Upper lobe of left lung (tissue), 6 donors: ENCODE results near the gene GRAP. TPM values are rescaled to one million over a fixed set of nuclear protein-coding genes. Genes with fewer than 3 reads are reported as not detected.

Experiments used
- ATAC-seq, 2 donors: fragments of 200-7000 bp; cut with Tn5 transposase; one replicate each; pipeline ENCODE4 v1.9.1; 2022; ENCODE audit warnings: mild to moderate bottlenecking in 2 of 2, moderate library complexity in 2 of 2; ENCODE audit not compliant: low FRiP score in 2 of 2
- DNase-seq, 2 donors: peaks; one replicate each; pipeline ENCODE4 v3.0.0-alpha.2; 2019 to 2020
- H3K27ac ChIP-seq, 4 donors: fragments of 200-600 bp; sonication (generic); one replicate each; pipeline ENCODE4 v1.5.1; 2016 to 2019
- H3K27me3 ChIP-seq, 4 donors: fragments of 200-600 bp; sonication (generic); one replicate each; pipeline ENCODE4 v1.5.1; 2017 to 2019
- H3K36me3 ChIP-seq, 4 donors: fragments of 200-600 bp; sonication (generic); one replicate each; pipeline ENCODE4 v1.5.1; 2016 to 2019
- H3K4me1 ChIP-seq, 4 donors: fragments of 200-600 bp; sonication (generic); one replicate each; pipeline ENCODE4 v1.5.1; 2018 to 2019
- H3K4me3 ChIP-seq, 4 donors: fragments of 200-600 bp; sonication (generic); one replicate each; pipeline ENCODE4 v1.5.1; 2017 to 2019; ENCODE audit warnings: mild to moderate bottlenecking in 2 of 4, moderate library complexity in 1 of 4
- H3K9me3 ChIP-seq, 4 donors: fragments of 200-600 bp; sonication (generic); one replicate each; pipeline ENCODE4 v1.5.1; 2018 to 2019
- CTCF ChIP-seq, 6 experiments: fragments of 450-650 bp in 4 of 6; fragments of 200-600 bp in 2 of 6; sonication (generic) in 2 of 6; IDR thresholded peaks; one replicate each; pipeline ENCODE4 v1.5.1; 2016 to 2019; ENCODE audit warnings: antibody characterized with exemption in 6 of 6
- EP300 ChIP-seq, 4 donors: sonication (generic); formaldehyde crosslinking; IDR thresholded peaks; one replicate each; pipeline ENCODE4 v1.5.1; 2017; ENCODE audit warnings: antibody characterized with exemption in 4 of 4, control low read depth in 2 of 4
- POLR2A ChIP-seq, 4 donors: fragments of 450-650 bp; IDR thresholded peaks; one replicate each; pipeline ENCODE4 v1.5.1; 2016 to 2017; ENCODE audit warnings: antibody characterized with exemption in 4 of 4, mild to moderate bottlenecking in 2 of 4
- POLR2AphosphoS5 ChIP-seq, 2 donors: sonication (generic); formaldehyde crosslinking; IDR thresholded peaks; one replicate each; pipeline ENCODE4 v1.5.1; 2017; ENCODE audit warnings: antibody characterized with exemption in 2 of 2
- WGBS, 2 donors: methylation state at CpG; one replicate each; pipeline ENCODE4 v1.1.5; 2017 to 2018; 5-methylcytosine and 5-hydroxymethylcytosine counted together
- total RNA-seq, 6 donors: library from RNA; depleted of rRNA in 4 of 6; stranded (reverse); fragments of >200 nt in 4 of 6; gene quantifications; one replicate each; pipeline versions ENCODE4 v1.1.0 to v1.2.1, GENCODE V29; 2016 to 2021
- donor health status: DM: no; HTN: no; CAD: no; lungs with moderate emphysema.
- donor health status: DM: no; HTN: yes; CAD: no; lungs with severe emphysema.

Gene GRAP
- total RNA-seq, 6 donors from 2014 or later = 3.1 to 11.3 (median 4.8) TPM

GRCh38 chr17:19013806-19014627, 32.7 kb downstream of the GRAP start:
- Histone ChIP-seq H3K36me3 (no peaks in the 10 kb centered on the region), H3K27me3 (no peaks in the 10 kb centered on the region), H3K4me3 (no peak overlapping the region), H3K9me3 (no peaks in the 10 kb centered on the region), H3K4me1 (peaks cover 0 to 5% (median 0%) of the 10 kb centered on the region in 4 donors), H3K27ac (no peak overlapping the region)
- DNase-seq (no peak), ATAC-seq (no peak)
- TF ChIP-seq POLR2AphosphoS5 (IDR thresholded peaks at IDR 0.05) (no peak), EP300 (IDR thresholded peaks at IDR 0.05) (no peak), CTCF (IDR thresholded peaks at IDR 0.05) (no peak), POLR2A (IDR thresholded peaks at IDR 0.05) (no peak)
- 94 to 95% methylated on average over 8 to 11 of the region's 11 CpGs for WGBS, 2 donors

- TF ChIP-seq POLR2A (IDR thresholded peaks at IDR 0.05) (no peak), POLR2AphosphoS5 (IDR thresholded peaks at IDR 0.05) (no peak), CTCF (IDR thresholded peaks at IDR 0.05) (no peak), EP300 (IDR thresholded peaks at IDR 0.05) (no peak)
- no peak for DNase-seq
- no peak for ATAC-seq
- Histone ChIP-seq H3K27ac (no peak overlapping the region), H3K27me3 (no peaks in the 10 kb centered on the region), H3K36me3 (no peaks in the 10 kb centered on the region), H3K4me3 (no peak overlapping the region), H3K4me1 (peaks cover 0 to 5% (median 0%) of the 10 kb centered on the region in 4 donors), H3K9me3 (no peaks in the 10 kb centered on the region)
- WGBS, 2 donors = 96% methylated on average over 5 to 12 of the region's 12 CpGs
Observed at GRCh38 chr17:19013226-19013625, 33.5 kb downstream of the GRAP start.

- no peaks in the 10 kb centered on the region for H3K9me3 ChIP-seq
- 87 to 95% methylated on average over 21 to 22 of the region's 22 CpGs for WGBS, 2 donors
- ATAC-seq (no peak), DNase-seq (no peak)
- no peak overlapping the region for H3K27ac ChIP-seq
- H3K36me3 ChIP-seq = no peaks in the 10 kb centered on the region
- TF ChIP-seq CTCF (IDR thresholded peaks at IDR 0.05) (no peak), EP300 (IDR thresholded peaks at IDR 0.05) (no peak), POLR2A (IDR thresholded peaks at IDR 0.05) (no peak), POLR2AphosphoS5 (IDR thresholded peaks at IDR 0.05) (no peak)
- no peak overlapping the region for H3K4me3 ChIP-seq
- peaks cover 0 to 5% (median 0%) of the 10 kb centered on the region in 4 donors for H3K4me1 ChIP-seq
- no peaks in the 10 kb centered on the region for H3K27me3 ChIP-seq
Observed at GRCh38 chr17:19012171-19013080, 34.3 kb downstream of the GRAP start.

- no peak for ATAC-seq
Observed at GRCh38 chr17:19011581-19011980, 35.2 kb downstream of the GRAP start.

More at GRCh38 chr17:19011581-19011980, 35.2 kb downstream of the GRAP start:
- TF ChIP-seq EP300 (IDR thresholded peaks at IDR 0.05) = no peak
- TF ChIP-seq CTCF (IDR thresholded peaks at IDR 0.05) = no peak
- no peak for TF ChIP-seq POLR2A (IDR thresholded peaks at IDR 0.05)
- Histone ChIP-seq H3K27ac (no peak overlapping the region), H3K36me3 (no peaks in the 10 kb centered on the region), H3K9me3 (no peaks in the 10 kb centered on the region), H3K4me3 (no peak overlapping the region), H3K27me3 (no peaks in the 10 kb centered on the region), H3K4me1 (peaks cover 0 to 5% (median 0%) of the 10 kb centered on the region in 4 donors)
- no peak for DNase-seq
- 74 to 82% methylated on average over 5 to 6 of the region's 6 CpGs for WGBS, 2 donors
